ENCODE results near the gene ZNF384. TPM values are rescaled to one million over a fixed set of nuclear protein-coding genes. Genes with fewer than 3 reads are reported as not detected.

Gene ZNF384
- total and polyA plus RNA-seq, 2 experiments from 2014 or later, result 20.5 to 35.9 TPM

- Histone ChIP-seq H2AFZ (no peak overlapping the region), H3K79me2 (replicated peaks; ENCODE audit: insufficient read depth) (no peaks in the 10 kb centered on the region), H4K20me1 (replicated peaks; ENCODE audit: insufficient read depth) (no peaks in the 10 kb centered on the region), H3K36me3 (ENCODE audit: insufficient read depth) (no peaks in the 10 kb centered on the region), H3K4me3 (no peak overlapping the region), H3F3A (replicated peaks; ENCODE audit: low read depth) (0 out of 2 replicates have a peak, but pooled peaks cover 3% of the 10 kb centered on the region), H3K27ac (ENCODE audit: low read depth) (no peak overlapping the region), H3K4me2 (no peak overlapping the region), H3K9me2 (ENCODE audit: insufficient read depth) (no peaks in the 10 kb centered on the region), H3K4me1 (ENCODE audit: insufficient read depth) (no peaks in the 10 kb centered on the region), H3K27me3 (ENCODE audit: insufficient read depth) (no peaks in the 10 kb centered on the region)
- no peaks in the 10 kb centered on the region for H3K9me3 Mint-ChIP-seq
- peaks cover 11% of the 10 kb centered on the region for H3K4me1 Mint-ChIP-seq
- TF ChIP-seq EZH2 (IDR thresholded peaks at IDR 0.05; ENCODE audit: low read depth, unreplicated experiment), result no peak
- no peak for TF ChIP-seq CTCF (conservative IDR thresholded peaks at IDR 0.05; ENCODE audit: low read depth in 2 of 2)
- no peak for TF ChIP-seq STAT1 (IDR thresholded peaks at IDR 0.05; ENCODE audit: unreplicated experiment)
- no peak for TF ChIP-seq ZNF114 (CRISPR knock-in tag; IDR thresholded peaks at IDR 0.05)
- no peak for TF ChIP-seq JUNB (IDR thresholded peaks at IDR 0.05; ENCODE audit: unreplicated experiment)
- TF ChIP-seq ETS1 (IDR thresholded peaks at IDR 0.05), result no peak
- no peak for TF ChIP-seq ZNF462 (CRISPR knock-in tag; IDR thresholded peaks at IDR 0.05)
- peak; percentile 71 for ATAC-seq
- H3K4me3 Mint-ChIP-seq, result no peak overlapping the region
- peaks cover 12% of the 10 kb centered on the region for H3K27me3 Mint-ChIP-seq (ENCODE audit: insufficient read depth, low read depth, poor library complexity)
- DNase-seq (ENCODE audit: low spot score), result no peak
- H3K36me3 Mint-ChIP-seq (ENCODE audit: low read depth), result no peaks in the 10 kb centered on the region
- H3K27ac Mint-ChIP-seq, result no peak overlapping the region
Observed at GRCh38 chr12:6627616-6628015, 61.6 kb downstream of the ZNF384 start.

Measured in GM23338 (cell line).